Measurements from ENCODE around the gene ODAD4. TPM values are rescaled to one million over a fixed set of nuclear protein-coding genes. Genes with fewer than 3 reads are reported as not detected.

ODAD4 gene
- total RNA-seq (2022) (0.98 and 1.3 TPM in 2 replicates), Bru-seq, nascent RNA (percentile 38 among the genes with signal in this experiment), BruChase-seq, experiment 1, labeled RNA remaining after a 2-hour chase (percentile 35 among the genes with signal in this experiment), BruChase-seq, experiment 2, labeled RNA remaining after a 6-hour chase (percentile 29 among the genes with signal in this experiment)
- long read RNA-seq, partial matches to known transcripts = 0 of 4 reads
- long read RNA-seq, other reads (novel, unspliced or antisense) = 2 of 4 reads

GRCh38 chr17:41930009-41930832 lies at the start of gene ODAD4:
ODAD4 (plus strand) TSS chr17:41930617; CDS start chr17:41930724, 107 bp downstream.
- ChIA-PET CTCF (interaction anchor here (0.6 to 1.7 kb wide), 22 partner anchors 9 to 268 kb away, joined by 3 to 36 read pairs (median 4); partner anchors contain the start of genes ACLY, CNP, FKBP10 and JUP), POLR2A (interaction anchor here (0.5 to 1.9 kb wide), 17 partner anchors 9 to 493 kb away, joined by 3 to 31 read pairs (median 6); partner anchors contain the start of genes ACLY, CAVIN1, DNAJC7 and EIF1)
- H3K4me1 ChIP-seq = peaks cover 4% of the 10 kb centered on the region; the same call in 1 of the 2 replicates
- H3K9me3 ChIP-seq = no peaks in the 10 kb centered on the region
- peak within 1 kb of the TSS; percentile 98 for H3K27ac Mint-ChIP-seq (ENCODE audit: unreplicated experiment)
- H3K4me1 Mint-ChIP-seq (ENCODE audit: low read depth, unreplicated experiment) = peaks cover 17% of the 10 kb centered on the region
- peaks cover 8% of the 10 kb centered on the region for H3K36me3 Mint-ChIP-seq (ENCODE audit: insufficient read depth, unreplicated experiment)
- no peaks in the 10 kb centered on the region for H3K27me3 ChIP-seq (replicated peaks; ENCODE audit: control insufficient read depth, insufficient read depth, low read length)
- H3K9me3 Mint-ChIP-seq (ENCODE audit: unreplicated experiment) = no peaks in the 10 kb centered on the region
- intact Hi-C loops (cut with micrococcal nuclease; ENCODE audit: unreplicated experiment) = loop anchor here (1.0 kb wide), 2 partner anchors 11 to 29 kb away; no protein-coding TSS in a partner anchor
- H3K4me3 Mint-ChIP-seq (ENCODE audit: unreplicated experiment) = peak within 1 kb of the TSS; percentile 97
- BruUV-seq (replicated peaks) = TSS peak; percentile 97
- no peaks in the 10 kb centered on the region for H3K27me3 Mint-ChIP-seq (ENCODE audit: insufficient read depth, unreplicated experiment)
- peak; percentile 97 to 98 for DNase-seq
- H3K4me3 ChIP-seq (ENCODE audit: low read depth, low read length) = peak within 1 kb of the TSS; percentile 41
- H3K36me3 ChIP-seq (ENCODE audit: control insufficient read depth, insufficient read depth, low read length) = no peaks in the 10 kb centered on the region
- peak; percentile 44 to 60 for TF ChIP-seq CTCF (IDR thresholded peaks at IDR 0.05; ENCODE audit: insufficient read depth in 1 of 2, low read depth in 1 of 2, low read length in 1 of 2, severe bottlenecking in 1 of 2, unreplicated experiment in 1 of 2)

GRCh38 chr17:41882756-41883155 lies 47.7 kb upstream of the ODAD4 start:
- POLR2A ChIA-PET = interaction anchor here (0.6 kb wide), 1 partner anchor 82 kb away, joined by 7 read pairs; no protein-coding TSS in a partner anchor
- no peaks in the 10 kb centered on the region for H3K9me3 Mint-ChIP-seq (ENCODE audit: unreplicated experiment)
- peaks cover 100% of the 10 kb centered on the region for H3K36me3 Mint-ChIP-seq (ENCODE audit: insufficient read depth, unreplicated experiment)
- no peak overlapping the region for H3K4me3 ChIP-seq (ENCODE audit: low read depth, low read length)
- H3K4me1 Mint-ChIP-seq (ENCODE audit: low read depth, unreplicated experiment) = no peaks in the 10 kb centered on the region
- DNase-seq = no peak
- no peaks in the 10 kb centered on the region for H3K4me1 ChIP-seq
- peaks cover 13% of the 10 kb centered on the region for H3K36me3 ChIP-seq (ENCODE audit: control insufficient read depth, insufficient read depth, low read length)
- no peaks in the 10 kb centered on the region for H3K27me3 ChIP-seq (replicated peaks; ENCODE audit: control insufficient read depth, insufficient read depth, low read length)
- no peak overlapping the region for H3K27ac Mint-ChIP-seq (ENCODE audit: unreplicated experiment)
- intact Hi-C loops (cut with micrococcal nuclease; ENCODE audit: unreplicated experiment) = no loop called here
- no peaks in the 10 kb centered on the region for H3K9me3 ChIP-seq
- no peaks in the 10 kb centered on the region for H3K27me3 Mint-ChIP-seq (ENCODE audit: insufficient read depth, unreplicated experiment)
- no peak for TF ChIP-seq CTCF (IDR thresholded peaks at IDR 0.05; ENCODE audit: insufficient read depth in 1 of 2, low read depth in 1 of 2, low read length in 1 of 2, severe bottlenecking in 1 of 2, unreplicated experiment in 1 of 2)
- BruUV-seq (replicated peaks) = no TSS peak
- H3K4me3 Mint-ChIP-seq (ENCODE audit: unreplicated experiment) = no peak overlapping the region
- CTCF ChIA-PET = interaction anchor here (0.6 kb wide), 1 partner anchor 82 kb away, joined by 3 read pairs; no protein-coding TSS in a partner anchor

GRCh38 chr17:41885733-41886132 lies 44.7 kb upstream of the ODAD4 start:
- Mint-ChIP-seq H3K4me1 (ENCODE audit: low read depth, unreplicated experiment) (no peaks in the 10 kb centered on the region), H3K27me3 (ENCODE audit: insufficient read depth, unreplicated experiment) (no peaks in the 10 kb centered on the region), H3K27ac (ENCODE audit: unreplicated experiment) (no peak overlapping the region), H3K36me3 (ENCODE audit: insufficient read depth, unreplicated experiment) (peaks cover 98% of the 10 kb centered on the region), H3K9me3 (ENCODE audit: unreplicated experiment) (no peaks in the 10 kb centered on the region), H3K4me3 (ENCODE audit: unreplicated experiment) (no peak overlapping the region)
- intact Hi-C loops (cut with micrococcal nuclease; ENCODE audit: unreplicated experiment) = loop anchor here (1.0 kb wide), 1 partner anchor 147 kb away; no protein-coding TSS in a partner anchor
- Histone ChIP-seq H3K9me3 (no peaks in the 10 kb centered on the region), H3K4me3 (ENCODE audit: low read depth, low read length) (no peak overlapping the region), H3K4me1 (no peaks in the 10 kb centered on the region), H3K36me3 (ENCODE audit: control insufficient read depth, insufficient read depth, low read length) (peaks cover 8% of the 10 kb centered on the region), H3K27me3 (replicated peaks; ENCODE audit: control insufficient read depth, insufficient read depth, low read length) (no peaks in the 10 kb centered on the region)
- ChIA-PET CTCF (interaction anchor here (0.6 to 0.7 kb wide), 2 partner anchors 8 to 74 kb away, joined by 3 to 5 read pairs; no protein-coding TSS in a partner anchor), POLR2A (no interaction called here)
- peak in 1 of 2 experiments; percentile 37 for DNase-seq
- TF ChIP-seq CTCF (IDR thresholded peaks at IDR 0.05; ENCODE audit: insufficient read depth in 1 of 2, low read depth in 1 of 2, low read length in 1 of 2, severe bottlenecking in 1 of 2, unreplicated experiment in 1 of 2) = peak; percentile 35
- BruUV-seq (replicated peaks) = no TSS peak

Measured in Caco-2 (cell line).